Smooth muscle cell (in vitro differentiated cells): Measurements from ENCODE around the gene HTR1A. TPM values are rescaled to one million over a fixed set of nuclear protein-coding genes. Genes with fewer than 3 reads are reported as not detected.

ENCODE experiments used
- DNase-seq: peaks from one replicate; lab custom pipeline; 2025; ENCODE audit not compliant: unreplicated experiment; lab: John Stamatoyannopoulos, UW
- H2AFZ ChIP-seq: fragments of 200-600 bp; sonication (generic); 2 replicates; pipeline ENCODE4 v1.6.0; 2016; ENCODE audit warnings: antibody characterized with exemption, low read depth, mild to moderate bottlenecking
- H3F3A ChIP-seq: fragments of 200-600 bp; sonication (generic); 2 replicates; pipeline ENCODE4 v1.6.0; 2017; ENCODE audit warnings: antibody characterized with exemption, low read depth
- H3K27ac ChIP-seq: fragments of 200-600 bp; sonication (generic); 2 replicates; pipeline ENCODE4 v1.5.1; 2016; ENCODE audit warnings: low read depth, mild to moderate bottlenecking
- H3K27me3 ChIP-seq: fragments of 200-600 bp; sonication (generic); 2 replicates; pipeline ENCODE4 v1.6.1; 2016; ENCODE audit warnings: low read depth, mild to moderate bottlenecking
- H3K36me3 ChIP-seq: fragments of 200-600 bp; sonication (generic); 2 replicates; pipeline ENCODE4 v1.5.1; 2016; ENCODE audit warnings: low read depth
- H3K4me1 ChIP-seq: fragments of 200-600 bp; sonication (generic); 2 replicates; pipeline ENCODE4 v1.5.1; 2016; ENCODE audit warnings: low read depth
- H3K4me2 ChIP-seq: fragments of 200-600 bp; sonication (generic); 2 replicates; pipeline ENCODE4 v1.6.0; 2016; ENCODE audit warnings: mild to moderate bottlenecking
- H3K4me3 ChIP-seq: fragments of 200-600 bp; sonication (generic); 2 replicates; pipeline ENCODE4 v1.5.1; 2016; ENCODE audit warnings: mild to moderate bottlenecking
- H3K79me2 ChIP-seq: fragments of 200-600 bp; sonication (generic); 2 replicates; pipeline ENCODE4 v1.6.0; 2016; ENCODE audit warnings: low read depth, mild to moderate bottlenecking
- H3K9ac ChIP-seq: fragments of 200-600 bp; sonication (generic); 2 replicates; pipeline ENCODE4 v1.6.0; 2016; ENCODE audit warnings: low read depth
- H3K9me3 ChIP-seq: fragments of 200-600 bp; sonication (generic); replicated peaks from 2 replicates; pipeline ENCODE4 v1.5.1; 2016; ENCODE audit warnings: low read depth
- H4K20me1 ChIP-seq: fragments of 200-600 bp; sonication (generic); 2 replicates; pipeline ENCODE4 v1.6.0; 2016; ENCODE audit warnings: low read depth
- WGBS: methylation state at CpG from one replicate; pipeline ENCODE4 v1.1.7; 2016; ENCODE audit warnings: low lambda C conversion rate; 5-methylcytosine and 5-hydroxymethylcytosine counted together
- polyA plus RNA-seq: library from polyadenylated mRNA; unstranded; fragments of >200 nt; fragmentation: Nextera tagmentation; extraction: Ambion mirVana; gene quantifications from 2 replicates; pipeline ENCODE4 v1.2.1, GENCODE V29; 2016
- total RNA-seq: library from RNA; depleted of rRNA; stranded (reverse); fragments of >200 nt; gene quantifications from 2 replicates; pipeline ENCODE4 v1.2.3, GENCODE V29; 2014
- TF ChIP-seq, protein P1 (sequence below): fragments of 200-600 bp; sonication (generic); IDR thresholded peaks from 2 replicates; pipeline ENCODE4 v1.5.1; 2017; ENCODE audit warnings: borderline replicate concordance, mild to moderate bottlenecking, antibody characterized with exemption; ENCODE audit not compliant: insufficient read depth, poor library complexity, severe bottlenecking

HTR1A gene
- total and polyA plus RNA-seq, 2 experiments from 2014 or later, result not detected

DNA sequence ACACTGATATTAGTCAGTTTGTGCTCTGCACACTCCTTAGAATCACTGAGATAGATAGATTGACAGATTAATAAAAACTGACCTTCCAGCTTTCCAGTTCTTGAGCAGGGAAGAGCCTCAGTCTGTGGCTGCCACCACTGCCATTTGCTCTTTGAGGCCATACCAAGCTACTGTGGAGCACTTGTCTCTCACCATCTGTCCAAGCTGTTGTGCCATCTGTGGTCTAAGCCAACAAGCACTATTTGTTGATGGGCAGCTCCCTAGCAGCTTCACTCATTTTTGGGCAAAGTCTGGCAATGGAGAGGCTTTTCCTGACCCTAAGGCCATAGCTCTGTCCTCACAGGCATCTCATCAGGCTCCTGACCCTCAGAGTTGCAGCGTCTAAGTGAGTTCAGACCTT, 30.4 kb downstream of the HTR1A start:
- H3K4me1 ChIP-seq, result no peaks in the 10 kb centered on the region
- no peaks in the 10 kb centered on the region for H3K9me3 ChIP-seq
- H2AFZ ChIP-seq, result no peak overlapping the region
- H3F3A ChIP-seq, result no peaks in the 10 kb centered on the region
- TF ChIP-seq, protein P1, sequence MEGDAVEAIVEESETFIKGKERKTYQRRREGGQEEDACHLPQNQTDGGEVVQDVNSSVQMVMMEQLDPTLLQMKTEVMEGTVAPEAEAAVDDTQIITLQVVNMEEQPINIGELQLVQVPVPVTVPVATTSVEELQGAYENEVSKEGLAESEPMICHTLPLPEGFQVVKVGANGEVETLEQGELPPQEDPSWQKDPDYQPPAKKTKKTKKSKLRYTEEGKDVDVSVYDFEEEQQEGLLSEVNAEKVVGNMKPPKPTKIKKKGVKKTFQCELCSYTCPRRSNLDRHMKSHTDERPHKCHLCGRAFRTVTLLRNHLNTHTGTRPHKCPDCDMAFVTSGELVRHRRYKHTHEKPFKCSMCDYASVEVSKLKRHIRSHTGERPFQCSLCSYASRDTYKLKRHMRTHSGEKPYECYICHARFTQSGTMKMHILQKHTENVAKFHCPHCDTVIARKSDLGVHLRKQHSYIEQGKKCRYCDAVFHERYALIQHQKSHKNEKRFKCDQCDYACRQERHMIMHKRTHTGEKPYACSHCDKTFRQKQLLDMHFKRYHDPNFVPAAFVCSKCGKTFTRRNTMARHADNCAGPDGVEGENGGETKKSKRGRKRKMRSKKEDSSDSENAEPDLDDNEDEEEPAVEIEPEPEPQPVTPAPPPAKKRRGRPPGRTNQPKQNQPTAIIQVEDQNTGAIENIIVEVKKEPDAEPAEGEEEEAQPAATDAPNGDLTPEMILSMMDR, result no peak
- H3K36me3 ChIP-seq, result no peaks in the 10 kb centered on the region
- H3K27ac ChIP-seq, result no peak overlapping the region
- H3K4me2 ChIP-seq, result no peak overlapping the region
- no peak overlapping the region for H3K4me3 ChIP-seq
- no peaks in the 10 kb centered on the region for H3K79me2 ChIP-seq
- WGBS, result 92% methylated on average over 1 of the region's 1 CpG
- no peak overlapping the region for H3K9ac ChIP-seq
- H4K20me1 ChIP-seq, result no peaks in the 10 kb centered on the region
- no peak for DNase-seq
- H3K27me3 ChIP-seq, result no peaks in the 10 kb centered on the region

DNA sequence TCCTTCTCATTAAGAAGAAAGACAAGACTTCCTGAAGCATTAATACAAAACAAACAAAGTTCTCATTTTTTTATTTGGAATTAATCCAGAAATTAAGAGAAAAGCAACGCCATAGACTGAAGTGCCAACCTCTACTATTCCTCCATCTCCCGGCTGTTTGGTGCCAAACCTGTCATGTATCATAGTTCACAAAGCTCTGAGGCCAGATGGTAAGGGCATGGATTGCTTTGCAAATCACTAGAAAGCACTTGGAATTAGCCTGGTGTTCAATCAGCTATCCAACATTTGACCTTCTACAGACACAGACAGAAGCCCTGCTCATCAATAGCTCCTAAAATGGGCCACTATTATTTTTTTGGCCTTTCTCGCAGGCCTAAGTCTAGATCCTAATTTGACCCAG, 33.8 kb downstream of the HTR1A start:
- Histone ChIP-seq H2AFZ (no peak overlapping the region), H3K27me3 (no peaks in the 10 kb centered on the region), H3K36me3 (no peaks in the 10 kb centered on the region), H3K27ac (no peak overlapping the region), H3K9me3 (no peaks in the 10 kb centered on the region), H3K4me1 (no peaks in the 10 kb centered on the region), H3K9ac (no peak overlapping the region), H4K20me1 (no peaks in the 10 kb centered on the region), H3F3A (no peaks in the 10 kb centered on the region), H3K79me2 (no peaks in the 10 kb centered on the region), H3K4me2 (no peak overlapping the region), H3K4me3 (no peak overlapping the region)
- DNase-seq, result no peak
- TF ChIP-seq, protein P1, result no peak
- WGBS, result 97% methylated on average over 3 of the region's 3 CpGs

DNA sequence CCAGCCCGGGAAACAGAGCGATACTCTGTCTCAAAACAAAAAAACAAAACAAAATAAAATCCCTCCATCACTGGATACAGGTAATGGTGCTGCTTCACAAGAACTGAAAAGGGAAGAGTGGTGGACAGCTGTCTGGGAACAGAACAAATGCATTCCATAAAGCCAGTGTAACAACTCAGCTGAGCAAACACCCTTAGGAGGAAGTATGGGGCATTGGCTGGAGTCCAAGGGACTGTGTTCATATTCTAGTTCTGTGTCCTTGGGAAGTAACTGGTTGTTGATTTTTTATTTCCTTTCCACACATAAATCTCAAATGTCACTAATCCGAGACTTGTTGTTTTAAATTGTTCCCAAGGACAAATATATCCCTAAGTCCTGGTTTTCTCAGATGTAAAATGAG, 38.3 kb downstream of the HTR1A start:
- H3F3A ChIP-seq, result no peaks in the 10 kb centered on the region
- no peaks in the 10 kb centered on the region for H3K9me3 ChIP-seq
- H3K4me3 ChIP-seq, result no peak overlapping the region
- TF ChIP-seq, protein P1, result no peak
- no peaks in the 10 kb centered on the region for H3K36me3 ChIP-seq
- no peak overlapping the region for H3K27ac ChIP-seq
- H3K27me3 ChIP-seq, result no peaks in the 10 kb centered on the region
- no peak overlapping the region for H3K4me2 ChIP-seq
- no peaks in the 10 kb centered on the region for H4K20me1 ChIP-seq
- WGBS, result 97% methylated on average over 3 of the region's 3 CpGs
- H3K4me1 ChIP-seq, result no peaks in the 10 kb centered on the region
- H2AFZ ChIP-seq, result no peak overlapping the region
- DNase-seq, result no peak
- H3K9ac ChIP-seq, result no peak overlapping the region
- H3K79me2 ChIP-seq, result no peaks in the 10 kb centered on the region

DNA sequence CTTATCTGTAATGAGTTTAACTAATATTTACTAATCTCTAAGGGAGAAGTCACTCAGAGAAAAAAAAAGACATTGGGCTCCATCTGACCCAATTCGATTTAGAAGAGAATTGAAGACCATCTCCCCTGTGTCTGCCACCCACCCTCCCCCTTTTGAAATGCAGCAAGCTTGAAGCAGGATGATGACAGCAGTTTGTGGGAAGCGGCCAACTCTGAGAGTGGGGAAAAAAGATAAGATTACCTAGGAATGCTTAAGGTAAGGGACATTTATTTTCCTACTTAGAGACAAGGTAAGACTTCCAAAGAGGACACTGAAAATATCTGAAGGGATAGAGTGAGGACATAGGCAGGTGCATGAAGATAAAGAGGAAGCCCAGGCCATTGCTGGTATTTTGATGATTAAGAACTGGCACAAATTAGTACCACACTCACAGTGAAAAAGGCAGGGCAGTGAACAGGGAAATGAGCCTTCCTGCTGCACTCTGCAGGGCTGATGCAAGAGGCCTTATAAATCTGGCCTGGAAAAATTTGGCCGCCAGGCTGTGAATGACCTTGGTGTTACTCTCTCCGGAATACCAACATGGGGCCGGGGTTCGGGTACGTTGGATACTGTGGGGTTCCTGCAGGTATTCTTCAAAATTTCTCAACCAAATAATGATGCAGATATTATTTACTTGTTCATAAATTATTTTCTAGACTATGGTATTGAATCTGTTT, 42.3 kb downstream of the HTR1A start:
- Histone ChIP-seq H3K27me3 (no peaks in the 10 kb centered on the region), H3K36me3 (no peaks in the 10 kb centered on the region), H4K20me1 (no peaks in the 10 kb centered on the region), H3K9ac (no peak overlapping the region), H3K4me1 (no peaks in the 10 kb centered on the region), H3K79me2 (no peaks in the 10 kb centered on the region), H2AFZ (no peak overlapping the region), H3K4me2 (no peak overlapping the region), H3K4me3 (no peak overlapping the region), H3K9me3 (no peaks in the 10 kb centered on the region), H3F3A (no peaks in the 10 kb centered on the region), H3K27ac (no peak overlapping the region)
- WGBS, result 85% methylated on average over 7 of the region's 7 CpGs
- TF ChIP-seq, protein P1, result no peak
- no peak for DNase-seq
